CD4-positive, alpha-beta memory T cell (primary cell): Measurements from ENCODE around the gene PLCH2. TPM values are rescaled to one million over a fixed set of nuclear protein-coding genes. Genes with fewer than 3 reads are reported as not detected.
A peak's percentile ranks its signal among the peaks of the same experiment; 100 is the strongest.

ENCODE experiments used
- CTCF ChIA-PET: fragments of 350-600 bp; sonication (Branson Sonifier 250); formaldehyde crosslinking; loops from one replicate; lab custom pipeline; 2021; ENCODE audit warnings: inconsistent platforms; ENCODE audit not compliant: partially characterized antibody; lab: Charles Lee
- POLR2A ChIA-PET: fragments of 350-600 bp; sonication (Branson Sonifier 250); formaldehyde crosslinking; loops from one replicate; lab custom pipeline; 2021; ENCODE audit not compliant: partially characterized antibody; lab: Charles Lee
- DNase-seq, 5 donors: peaks; one replicate each; pipeline versions ENCODE4 v3.0.0 to v3.0.0-alpha.2; 2020 to 2022; ENCODE audit warnings: mixed read lengths in 1 of 5
- H3K27ac ChIP-seq: one replicate; pipeline ENCODE4 v1.7.0; 2013; ENCODE audit warnings: low read depth, low read length
- H3K27me3 ChIP-seq: 2 replicates; pipeline ENCODE4 v1.7.0; 2013; ENCODE audit warnings: mild to moderate bottlenecking, low read length, moderate library complexity; ENCODE audit not compliant: insufficient read depth
- H3K36me3 ChIP-seq: 2 replicates; pipeline ENCODE4 v1.7.0; 2013; ENCODE audit warnings: mild to moderate bottlenecking, low read length, moderate library complexity; ENCODE audit not compliant: insufficient read depth
- H3K4me1 ChIP-seq: 2 replicates; pipeline ENCODE4 v1.7.0; 2013; ENCODE audit warnings: mild to moderate bottlenecking, low read length, moderate library complexity; ENCODE audit not compliant: insufficient read depth
- H3K4me3 ChIP-seq, 2 donors: one replicate each; pipeline ENCODE4 v1.7.0; 2013; ENCODE audit warnings: low read length in 2 of 2, mild to moderate bottlenecking in 1 of 2
- H3K9me3 ChIP-seq, 2 donors: one replicate each; pipeline ENCODE4 v1.7.0; 2013; ENCODE audit warnings: low read length in 2 of 2, control low read depth in 1 of 2; ENCODE audit not compliant: control insufficient read depth in 1 of 2
- H3K27ac Mint-ChIP-seq, 7 donors: one replicate each; pipeline ENCODE4 v1.8.0; 2020 to 2021; ENCODE audit warnings: mixed read lengths in 7 of 7, mild to moderate bottlenecking in 6 of 7, inconsistent platforms in 3 of 7, moderate library complexity in 3 of 7
- H3K27me3 Mint-ChIP-seq, 2 donors: one replicate each; pipeline ENCODE4 v1.8.0; 2020 to 2021; ENCODE audit warnings: mixed read lengths in 2 of 2
- H3K36me3 Mint-ChIP-seq, 2 donors: one replicate each; pipeline ENCODE4 v1.8.0; 2020 to 2021; ENCODE audit warnings: mixed read lengths in 2 of 2, inconsistent platforms in 1 of 2, mild to moderate bottlenecking in 1 of 2
- H3K4me1 Mint-ChIP-seq, 4 donors: one replicate each; pipeline ENCODE4 v1.8.0; 2020 to 2021; ENCODE audit warnings: mixed read lengths in 4 of 4, mild to moderate bottlenecking in 1 of 4
- H3K4me3 Mint-ChIP-seq, 8 donors: one replicate each; pipeline ENCODE4 v1.8.0; 2020 to 2021; ENCODE audit warnings: mixed read lengths in 8 of 8, mild to moderate bottlenecking in 7 of 8, moderate library complexity in 6 of 8, inconsistent platforms in 3 of 8
- H3K9me3 Mint-ChIP-seq, 8 donors: one replicate each; pipeline ENCODE4 v1.8.0; 2020 to 2021; ENCODE audit warnings: mixed read lengths in 8 of 8, mild to moderate bottlenecking in 5 of 8, inconsistent platforms in 3 of 8, moderate library complexity in 1 of 8
- intact Hi-C: fragments of 100-400 bp; cut with micrococcal nuclease; formaldehyde crosslinking; loops from one replicate; pipeline ENCODE4 v1.15.1; 2023
- polyA plus RNA-seq, 2 donors: library from polyadenylated mRNA; unstranded; fragments of 300-500 nt; fragmentation: Illumina TruSeq; gene quantifications; one replicate each; pipeline ENCODE4 v1.2.3, GENCODE V29; 2021
- total RNA-seq, 2 experiments: library from RNA; stranded (reverse); gene quantifications; one replicate each; pipeline ENCODE4 v1.2.3, GENCODE V29; 2021

Gene PLCH2
- total and polyA plus RNA-seq, 4 experiments from 2014 or later = 2.0 to 31.6 (median 26.6) TPM; not detected in 1

- H3K27ac ChIP-seq = no peak overlapping the region
- POLR2A ChIA-PET = interaction anchor here (2.0 to 11.5 kb wide), 7 partner anchors 7 to 140 kb away, joined by 5 to 180 read pairs (median 36); partner anchors contain the start of genes PANK4, PEX10 and PRXL2B
- no peaks in the 10 kb centered on the region for H3K27me3 ChIP-seq
- DNase-seq = peak in 1 of 5 donors; percentile 21
- peaks cover 0 to 2% (median 0%) of the 10 kb centered on the region in 8 donors for H3K9me3 Mint-ChIP-seq
- H3K4me1 Mint-ChIP-seq = peaks cover 12 to 61% (median 34%) of the 10 kb centered on the region in 4 donors
- peaks cover 13% of the 10 kb centered on the region for H3K36me3 ChIP-seq
- H3K4me1 ChIP-seq = peaks cover 49% of the 10 kb centered on the region
- intact Hi-C loops = no loop called here
- H3K4me3 Mint-ChIP-seq = peak overlapping the region in 3 of 8 donors; percentile 54 to 99 (median 92)
- CTCF ChIA-PET = interaction anchor here (4.6 kb wide), 1 partner anchor 30 kb away, joined by 37 read pairs; the partner anchor contains the start of gene PRXL2B
- H3K27me3 Mint-ChIP-seq = no peaks in the 10 kb centered on the region
- peak overlapping the region in 6 of 7 donors; percentile 42 to 96 (median 80) for H3K27ac Mint-ChIP-seq
- no peak overlapping the region for H3K4me3 ChIP-seq
- H3K9me3 ChIP-seq = no peaks in the 10 kb centered on the region
- H3K36me3 Mint-ChIP-seq = peaks cover 0 to 15% of the 10 kb centered on the region in 2 donors
Measured at GRCh38 chr1:2553871-2554620, 78.0 kb downstream of the PLCH2 start.

GRCh38 chr1:2554621-2555387 is 78.7 kb downstream of the PLCH2 start:
- peak overlapping the region in 7 of 8 donors; percentile 8 to 99 (median 73) for H3K4me3 Mint-ChIP-seq
- intact Hi-C loops = no loop called here
- H3K27me3 Mint-ChIP-seq = no peaks in the 10 kb centered on the region
- ChIA-PET POLR2A (interaction anchor here (1.2 to 11.5 kb wide), 11 partner anchors 8 to 163 kb away, joined by 3 to 180 read pairs (median 13); partner anchors contain the start of genes MORN1, PANK4, PEX10 and PRXL2B), CTCF (interaction anchor here (2.4 to 4.6 kb wide), 2 partner anchors 30 to 33 kb away, joined by 7 to 37 read pairs; partner anchors contain the start of gene PRXL2B)
- H3K27ac Mint-ChIP-seq = peak overlapping the region; percentile 77 to 100 (median 84)
- H3K9me3 Mint-ChIP-seq = peaks cover 0 to under 1% (median 0%) of the 10 kb centered on the region in 8 donors
- Histone ChIP-seq H3K9me3 (no peaks in the 10 kb centered on the region), H3K27me3 (no peaks in the 10 kb centered on the region), H3K4me3 (peak overlapping the region in 1 of 2 donors; percentile 95), H3K36me3 (peaks cover 14% of the 10 kb centered on the region), H3K27ac (peak overlapping the region; percentile 98), H3K4me1 (peaks cover 44% of the 10 kb centered on the region)
- peaks cover 0 to 17% of the 10 kb centered on the region in 2 donors for H3K36me3 Mint-ChIP-seq
- H3K4me1 Mint-ChIP-seq = peaks cover 10 to 56% (median 32%) of the 10 kb centered on the region in 4 donors
- peak; percentile 40 to 52 (median 43) for DNase-seq

Other genes with a start within 250 kb of the PLCH2 start
- 100 to 1,000 TPM in 1 of 2 experiments, 10 to 100 TPM in 1; 96.1 to 104 TPM for gene SKI, start 248.0 kb upstream of the PLCH2 start, total RNA-seq
- gene SKI, start 248.0 kb upstream of the PLCH2 start, polyA plus RNA-seq = under 1 TPM; 0.08 to 0.86 TPM
- 10 to 100 TPM; 12.5 to 15.3 TPM for gene MORN1, start 84.7 kb upstream of the PLCH2 start, total RNA-seq
- gene MORN1, start 84.7 kb upstream of the PLCH2 start, polyA plus RNA-seq = 1 to 10 TPM; 1.9 to 2.2 TPM
- gene RER1, start 84.4 kb upstream of the PLCH2 start, total RNA-seq = 100 to 1,000 TPM; 149 to 151 TPM
- gene RER1, start 84.4 kb upstream of the PLCH2 start, polyA plus RNA-seq = 100 to 1,000 TPM; 131 to 221 TPM
- 10 to 100 TPM; 11.7 to 13.0 TPM for gene PEX10, start 63.7 kb upstream of the PLCH2 start, total RNA-seq
- gene PEX10, start 63.7 kb upstream of the PLCH2 start, polyA plus RNA-seq = 1 to 10 TPM; 7.2 to 8.6 TPM
- gene PANK4, start 50.3 kb downstream of the PLCH2 start, total RNA-seq = 10 to 100 TPM; 88.9 to 93.7 TPM
- 10 to 100 TPM; 10.6 to 24.4 TPM for gene PANK4, start 50.3 kb downstream of the PLCH2 start, polyA plus RNA-seq
- gene HES5, start 54.0 kb downstream of the PLCH2 start, total RNA-seq = not detected
- gene HES5, start 54.0 kb downstream of the PLCH2 start, polyA plus RNA-seq = not detected
- 100 to 1,000 TPM; 170 to 173 TPM for gene TNFRSF14, start 80.1 kb downstream of the PLCH2 start, total RNA-seq
- 10 to 100 TPM; 59.6 to 66.1 TPM for gene TNFRSF14, start 80.1 kb downstream of the PLCH2 start, polyA plus RNA-seq
- 10 to 100 TPM; 26.5 to 27.2 TPM for gene PRXL2B, start 110.5 kb downstream of the PLCH2 start, total RNA-seq
- gene PRXL2B, start 110.5 kb downstream of the PLCH2 start, polyA plus RNA-seq = 10 to 100 TPM; 21.4 to 23.5 TPM
- under 1 TPM; 0.67 to 0.90 TPM for gene MMEL1, start 156.7 kb downstream of the PLCH2 start, total RNA-seq
- gene MMEL1, start 156.7 kb downstream of the PLCH2 start, polyA plus RNA-seq = 1 to 10 TPM; 5.5 to 8.1 TPM